GM12875 (cell line): ENCODE data around the gene VPS41.

Experiments
- H3K4me3 ChIP-seq: one replicate; pipeline ENCODE4 v1.5.1; 2011; ENCODE audit warnings: low read depth, low read length, control low read depth
- TF ChIP-seq, protein P1 (sequence below): IDR thresholded peaks from 2 replicates; pipeline ENCODE4 v1.5.1; 2011; ENCODE audit warnings: low read depth, mild to moderate bottlenecking, control low read depth, inconsistent platforms, low read length, moderate library complexity, borderline replicate concordance; ENCODE audit not compliant: insufficient read depth

VPS41 gene

DNA sequence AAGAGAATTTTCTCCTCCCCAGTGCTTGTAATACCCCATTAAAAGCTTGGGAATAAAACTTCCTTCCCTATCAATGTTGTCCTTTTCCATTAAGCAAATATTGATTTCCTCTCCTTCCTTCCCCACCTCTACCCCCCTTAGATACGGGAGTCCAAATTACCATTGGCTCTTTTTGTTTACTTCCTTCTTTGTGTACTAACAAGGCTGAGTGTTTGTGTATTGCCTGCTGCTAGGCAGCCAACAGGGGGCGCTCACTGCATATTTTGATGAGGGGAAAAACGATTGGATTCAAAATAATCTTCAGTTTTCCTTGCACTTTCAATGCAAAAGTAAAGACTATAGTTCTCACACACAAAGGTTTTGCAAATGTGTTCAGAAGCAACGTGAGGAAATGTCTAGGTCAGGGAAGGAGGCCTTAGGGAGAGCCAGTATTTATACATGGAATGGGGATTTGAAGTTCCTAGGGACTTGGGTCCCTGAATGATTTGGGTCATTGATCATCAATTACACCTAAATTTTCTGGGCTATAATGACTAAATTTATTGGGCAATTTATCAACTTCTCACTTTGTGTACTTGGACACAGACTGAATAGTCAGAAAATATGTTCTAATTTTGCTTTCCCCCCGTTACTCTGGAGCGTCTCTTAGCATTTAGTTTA, 23.6 kb upstream of the VPS41 start:
- H3K4me3 ChIP-seq = no peak overlapping the region
- TF ChIP-seq, protein P1, sequence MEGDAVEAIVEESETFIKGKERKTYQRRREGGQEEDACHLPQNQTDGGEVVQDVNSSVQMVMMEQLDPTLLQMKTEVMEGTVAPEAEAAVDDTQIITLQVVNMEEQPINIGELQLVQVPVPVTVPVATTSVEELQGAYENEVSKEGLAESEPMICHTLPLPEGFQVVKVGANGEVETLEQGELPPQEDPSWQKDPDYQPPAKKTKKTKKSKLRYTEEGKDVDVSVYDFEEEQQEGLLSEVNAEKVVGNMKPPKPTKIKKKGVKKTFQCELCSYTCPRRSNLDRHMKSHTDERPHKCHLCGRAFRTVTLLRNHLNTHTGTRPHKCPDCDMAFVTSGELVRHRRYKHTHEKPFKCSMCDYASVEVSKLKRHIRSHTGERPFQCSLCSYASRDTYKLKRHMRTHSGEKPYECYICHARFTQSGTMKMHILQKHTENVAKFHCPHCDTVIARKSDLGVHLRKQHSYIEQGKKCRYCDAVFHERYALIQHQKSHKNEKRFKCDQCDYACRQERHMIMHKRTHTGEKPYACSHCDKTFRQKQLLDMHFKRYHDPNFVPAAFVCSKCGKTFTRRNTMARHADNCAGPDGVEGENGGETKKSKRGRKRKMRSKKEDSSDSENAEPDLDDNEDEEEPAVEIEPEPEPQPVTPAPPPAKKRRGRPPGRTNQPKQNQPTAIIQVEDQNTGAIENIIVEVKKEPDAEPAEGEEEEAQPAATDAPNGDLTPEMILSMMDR = peak; percentile 82

DNA sequence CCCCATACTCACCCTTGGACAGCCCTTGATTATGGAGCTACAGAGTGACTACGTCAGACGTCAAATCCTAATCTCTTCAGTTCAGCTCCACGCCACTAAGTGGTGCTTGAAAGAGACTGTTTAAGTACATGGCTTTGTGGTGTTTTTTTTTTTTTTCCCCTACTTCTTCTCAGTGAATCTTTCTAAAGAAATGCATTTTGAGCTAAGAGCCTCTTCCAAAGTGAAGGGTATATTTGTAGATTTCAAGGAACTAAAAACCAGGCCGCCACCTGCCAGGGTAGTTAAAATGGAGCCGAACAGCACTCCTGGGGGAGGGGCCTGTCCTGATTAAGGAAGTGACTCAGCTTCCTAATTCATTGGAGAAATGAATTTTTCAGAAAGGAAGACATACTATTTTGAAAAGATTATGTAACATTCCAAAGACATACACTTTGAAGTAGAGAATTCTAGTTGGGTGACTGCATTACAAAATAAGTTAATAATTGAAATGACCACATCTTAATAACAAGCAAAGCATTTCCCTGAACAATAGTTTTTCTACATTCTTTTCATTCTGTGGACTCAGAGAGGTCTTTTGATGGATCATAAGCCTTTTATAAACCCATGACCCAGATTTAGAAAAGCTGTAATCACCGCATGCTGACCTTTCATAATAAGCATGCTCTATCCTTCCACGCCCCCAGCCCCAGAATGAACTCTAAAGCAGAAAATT, 20.6 kb upstream of the VPS41 start:
- TF ChIP-seq, protein P1 = no peak
- H3K4me3 ChIP-seq = no peak overlapping the region

DNA sequence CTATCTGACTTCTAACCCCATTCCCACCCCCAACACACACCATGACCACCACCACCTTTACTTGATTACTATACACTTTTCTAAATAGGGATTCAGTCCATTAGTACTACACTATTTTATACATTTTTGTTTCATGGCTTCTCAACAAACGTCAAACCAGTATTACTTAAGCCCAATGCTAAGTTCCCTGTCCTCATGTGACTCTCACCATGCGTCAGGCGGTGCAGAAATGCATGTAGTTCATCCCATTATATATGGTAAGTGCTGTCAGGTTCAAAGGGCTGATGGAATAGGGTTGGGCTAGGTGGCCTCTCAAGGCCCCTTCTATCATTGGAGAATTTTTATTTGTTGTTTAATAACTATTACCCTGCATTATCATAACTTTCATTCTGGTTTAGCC, 19.5 kb upstream of the VPS41 start:
- H3K4me3 ChIP-seq = no peak overlapping the region
- TF ChIP-seq, protein P1 = no peak

DNA sequence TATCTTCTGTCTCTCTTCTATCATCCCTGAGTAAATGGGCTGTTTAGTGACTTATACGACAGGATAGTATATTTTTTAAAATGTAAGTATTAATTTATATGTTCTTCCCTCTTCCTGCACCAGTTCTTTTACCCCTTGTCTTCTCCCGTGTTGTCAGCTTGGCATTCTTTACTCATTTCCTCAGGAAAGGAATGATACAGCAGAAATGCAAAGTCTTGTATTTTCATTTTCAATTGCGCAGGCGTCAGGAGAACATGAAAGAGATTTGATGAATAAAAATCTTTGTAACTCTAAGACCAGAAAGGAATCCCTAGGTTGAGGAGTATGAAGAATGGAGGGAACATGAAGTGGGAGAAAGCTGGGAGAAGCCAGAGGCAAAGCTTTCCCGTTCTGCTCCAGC, 18.8 kb upstream of the VPS41 start:
- H3K4me3 ChIP-seq = no peak overlapping the region
- TF ChIP-seq, protein P1 = no peak

DNA sequence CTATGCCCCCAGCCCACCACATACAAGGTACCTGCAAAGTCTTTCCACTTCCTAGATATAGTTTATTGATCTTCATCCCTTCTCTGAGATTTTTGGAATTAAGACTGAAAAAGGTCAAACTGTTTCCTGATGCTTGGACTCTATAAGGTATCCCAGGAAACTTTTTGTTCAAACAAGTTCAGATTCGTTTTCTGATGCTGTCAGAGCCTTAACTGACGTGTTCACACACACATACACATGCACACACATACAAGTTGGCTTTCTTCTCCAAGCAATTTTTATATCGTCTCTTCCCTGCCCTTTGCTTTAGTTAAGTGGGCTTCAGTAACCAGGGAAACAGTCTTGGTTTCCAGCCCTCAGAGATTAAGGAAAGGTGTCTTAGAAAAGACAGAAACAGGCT, 11.7 kb upstream of the VPS41 start:
- TF ChIP-seq, protein P1 = no peak
- no peak overlapping the region for H3K4me3 ChIP-seq

DNA sequence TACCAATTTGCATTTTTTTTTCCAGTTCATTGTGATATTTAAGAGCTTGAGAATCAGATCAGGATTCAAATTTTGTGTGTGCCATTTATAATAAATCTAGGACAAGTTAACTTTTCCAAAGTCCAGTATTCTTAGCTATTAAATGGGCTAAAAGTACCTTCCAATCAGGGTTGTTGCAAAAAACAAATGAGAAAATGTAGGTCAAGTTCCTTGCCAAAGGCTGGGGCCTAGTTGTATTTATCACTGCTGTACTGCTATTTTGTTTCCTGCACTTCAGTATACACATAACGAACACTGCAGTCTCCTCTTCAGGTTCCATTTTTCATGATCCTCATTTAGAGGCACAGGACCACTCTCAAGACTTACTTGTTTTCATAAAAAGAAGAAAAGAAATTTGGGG, 7.4 kb upstream of the VPS41 start:
- H3K4me3 ChIP-seq = no peak overlapping the region
- TF ChIP-seq, protein P1 = no peak

DNA sequence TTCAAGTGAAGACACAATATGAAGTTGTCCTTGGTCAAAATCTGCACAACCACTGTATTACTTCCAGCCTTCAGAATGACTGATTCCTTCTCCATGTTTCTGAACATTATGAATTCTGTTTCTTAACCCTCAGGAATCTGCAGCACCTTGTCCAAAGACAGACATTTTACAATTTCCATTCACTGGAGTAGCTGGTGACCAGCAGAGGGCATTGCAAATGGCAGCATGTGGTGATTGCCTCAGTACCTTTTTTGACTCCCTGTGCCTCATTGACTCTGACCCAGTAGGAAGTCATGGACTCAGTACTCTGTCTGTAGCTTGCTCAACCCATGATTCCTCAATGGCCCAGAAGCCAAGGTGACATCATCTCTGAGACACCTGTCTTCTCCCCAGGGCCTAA, 879 bp upstream of the VPS41 start:
- H3K4me3 ChIP-seq = no peak overlapping the region
- TF ChIP-seq, protein P1 = no peak
